GM18505 (cell line): ENCODE measurements around the gene ORC5.
"Not testable (repeated sequence)": the region's sequence is repeated elsewhere in the genome, so short reads cannot be mapped to it uniquely, and the experiment has no call there.

ENCODE experiments used
- ATAC-seq: cut with Tn5 transposase; IDR thresholded peaks from one replicate; pipeline ENCODE4 v1.9.1; 2021; ENCODE audit not compliant: unreplicated experiment
- POLR2A ChIP-seq: IDR thresholded peaks from 4 replicates; pipeline ENCODE4 v1.6.1; 2011; ENCODE audit warnings: borderline replicate concordance; ENCODE audit not compliant: insufficient read depth, insufficient read length; ENCODE audit errors: extremely low read depth

ORC5 gene

GRCh38 chr7:104217620-104218019 is 9.8 kb upstream of the ORC5 start:
- ATAC-seq = no peak
- no peak for TF ChIP-seq POLR2A

- no peak for ATAC-seq
- no peak for TF ChIP-seq POLR2A
Observed at GRCh38 chr7:104209063-104209462, 1.2 kb upstream of the ORC5 start.

GRCh38 chr7:104208421-104208780 is 588 bp upstream of the ORC5 start:
- TF ChIP-seq POLR2A = no peak
- ATAC-seq = no peak

- TF ChIP-seq POLR2A = no peak
- ATAC-seq = peak; percentile 29
Observed at GRCh38 chr7:104207348-104207730, 474 bp downstream of the ORC5 start.

GRCh38 chr7:104206841-104207240 is 972 bp downstream of the ORC5 start:
- TF ChIP-seq POLR2A = no peak
- no peak for ATAC-seq

GRCh38 chr7:104198673-104199278 is 9.0 kb downstream of the ORC5 start:
- ATAC-seq = no peak
- no peak for TF ChIP-seq POLR2A

- ATAC-seq = no peak
Observed at GRCh38 chr7:104196161-104196560, 11.7 kb downstream of the ORC5 start.

GRCh38 chr7:104192434-104192833 is 15.4 kb downstream of the ORC5 start:
- no peak for TF ChIP-seq POLR2A
- no peak for ATAC-seq

More at GRCh38 chr7:104196161-104196560, 11.7 kb downstream of the ORC5 start:
- no peak for TF ChIP-seq POLR2A

- no peak for TF ChIP-seq POLR2A
- no peak for ATAC-seq
Observed at GRCh38 chr7:104185346-104185745, 22.5 kb downstream of the ORC5 start.

- ATAC-seq = no peak
- no peak for TF ChIP-seq POLR2A
Observed at GRCh38 chr7:104179178-104179577, 28.6 kb downstream of the ORC5 start.

GRCh38 chr7:104177565-104178083 is 30.2 kb downstream of the ORC5 start:
- not testable (repeated sequence) for ATAC-seq

GRCh38 chr7:104176332-104176731 is 31.5 kb downstream of the ORC5 start:
- no peak for TF ChIP-seq POLR2A
- ATAC-seq = no peak

GRCh38 chr7:104175361-104175984 is 32.3 kb downstream of the ORC5 start:
- no peak for TF ChIP-seq POLR2A

GRCh38 chr7:104174798-104175197 is 33.0 kb downstream of the ORC5 start:
- no peak for TF ChIP-seq POLR2A
- ATAC-seq = no peak

More at GRCh38 chr7:104175361-104175984, 32.3 kb downstream of the ORC5 start:
- ATAC-seq = no peak

GRCh38 chr7:104162081-104162480 is 45.7 kb downstream of the ORC5 start:
- ATAC-seq = no peak
- TF ChIP-seq POLR2A = no peak

GRCh38 chr7:104161244-104161643 is 46.6 kb downstream of the ORC5 start:
- ATAC-seq = no peak
- TF ChIP-seq POLR2A = no peak
